Neural progenitor cell (in vitro differentiated cells): ENCODE measurements around the gene TNFSF8. TPM values are rescaled to one million over a fixed set of nuclear protein-coding genes. Genes with fewer than 3 reads are reported as not detected.
A peak's percentile ranks its signal among the peaks of the same experiment; 100 is the strongest.

ENCODE experiments used
- DNase-seq: peaks from one replicate; pipeline ENCODE4 v3.0.0-alpha.2; 2016; ENCODE audit warnings: low spot score
- H2AFZ ChIP-seq: fragments of 200-600 bp; sonication (generic); replicated peaks from 2 replicates; pipeline ENCODE4 v1.6.1; 2016; ENCODE audit warnings: antibody characterized with exemption
- H3F3A ChIP-seq: fragments of 200-600 bp; sonication (generic); 2 replicates; pipeline ENCODE4 v1.6.1; 2016; ENCODE audit warnings: antibody characterized with exemption, low read depth
- H3K27ac ChIP-seq: fragments of 200-600 bp; sonication (generic); 2 replicates; pipeline ENCODE4 v1.5.1; 2016; ENCODE audit warnings: mild to moderate bottlenecking
- H3K27me3 ChIP-seq: fragments of 200-600 bp; sonication (generic); 2 replicates; pipeline ENCODE4 v1.6.1; 2016; ENCODE audit warnings: mild to moderate bottlenecking, moderate library complexity
- H3K36me3 ChIP-seq: fragments of 200-600 bp; sonication (generic); 2 replicates; pipeline ENCODE4 v1.5.1; 2016
- H3K4me1 ChIP-seq: fragments of 200-600 bp; sonication (generic); 2 replicates; pipeline ENCODE4 v1.6.1; 2016; ENCODE audit warnings: mixed run types
- H3K4me2 ChIP-seq: fragments of 200-600 bp; sonication (generic); 2 replicates; pipeline ENCODE4 v1.6.1; 2016
- H3K4me3 ChIP-seq: fragments of 200-600 bp; sonication (generic); 2 replicates; pipeline ENCODE4 v1.5.1; 2016
- H3K79me2 ChIP-seq: fragments of 200-600 bp; sonication (generic); 2 replicates; pipeline ENCODE4 v1.6.1; 2016; ENCODE audit warnings: low read depth
- H3K9ac ChIP-seq: fragments of 200-600 bp; sonication (generic); 2 replicates; pipeline ENCODE4 v1.6.1; 2016
- H3K9me3 ChIP-seq: fragments of 200-600 bp; sonication (generic); 2 replicates; pipeline ENCODE4 v1.5.1; 2016; ENCODE audit warnings: low read depth
- H4K20me1 ChIP-seq: fragments of 200-600 bp; sonication (generic); 2 replicates; pipeline ENCODE4 v1.6.1; 2016; ENCODE audit warnings: low read depth
- H3K27ac Mint-ChIP-seq: 3 replicates; pipeline ENCODE4 v1.8.0; 2021; ENCODE audit warnings: mixed read lengths
- H3K27me3 Mint-ChIP-seq: 2 replicates; pipeline ENCODE4 v1.8.0; 2022; ENCODE audit warnings: low read depth, mild to moderate bottlenecking, inconsistent platforms, moderate library complexity, mixed read lengths; ENCODE audit not compliant: insufficient read depth
- H3K36me3 Mint-ChIP-seq: 3 replicates; pipeline ENCODE4 v1.8.0; 2021; ENCODE audit warnings: mixed read lengths
- H3K4me1 Mint-ChIP-seq: 3 replicates; pipeline ENCODE4 v1.8.0; 2021; ENCODE audit warnings: mixed read lengths
- H3K4me3 Mint-ChIP-seq: 3 replicates; pipeline ENCODE4 v1.8.0; 2021; ENCODE audit warnings: mild to moderate bottlenecking, moderate library complexity, mixed read lengths
- H3K9me3 Mint-ChIP-seq: 3 replicates; pipeline ENCODE4 v1.8.0; 2020; ENCODE audit warnings: mixed read lengths
- EZH2 ChIP-seq: fragments of 200-600 bp; sonication (generic); IDR thresholded peaks from 2 replicates; pipeline ENCODE4 v1.6.1; 2017; ENCODE audit warnings: antibody characterized with exemption, mild to moderate bottlenecking, moderate library complexity
- EZH2phosphoT487 ChIP-seq: fragments of 200-600 bp; sonication (generic); IDR thresholded peaks from 2 replicates; pipeline ENCODE4 v1.6.1; 2017; ENCODE audit warnings: antibody characterized with exemption
- total RNA-seq: library from RNA; depleted of rRNA; stranded (reverse); fragments of >200 nt; gene quantifications from 2 replicates; pipeline ENCODE4 v1.2.3, GENCODE V29; 2015; ENCODE audit warnings: low replicate concordance
- TF ChIP-seq, protein P1 (sequence below): fragments of 200-600 bp; sonication (generic); IDR thresholded peaks from 2 replicates; pipeline ENCODE4 v1.5.1; 2017; ENCODE audit warnings: antibody characterized with exemption, mild to moderate bottlenecking

TNFSF8 gene
- total RNA-seq, 1 donor from 2014 or later = not detected

GRCh38 chr9:114855488-114855887 lies 74.9 kb downstream of the TNFSF8 start:
- Histone ChIP-seq H2AFZ (no peak overlapping the region), H3K4me2 (no peak overlapping the region), H3K27me3 (no peaks in the 10 kb centered on the region), H3F3A (no peaks in the 10 kb centered on the region), H3K4me1 (no peaks in the 10 kb centered on the region), H3K36me3 (no peaks in the 10 kb centered on the region), H3K9me3 (no peaks in the 10 kb centered on the region), H3K27ac (no peak overlapping the region), H3K4me3 (no peak overlapping the region), H3K79me2 (no peaks in the 10 kb centered on the region), H3K9ac (no peak overlapping the region), H4K20me1 (no peaks in the 10 kb centered on the region)
- Mint-ChIP-seq H3K27me3 (no peaks in the 10 kb centered on the region), H3K4me3 (no peak overlapping the region), H3K9me3 (no peaks in the 10 kb centered on the region), H3K36me3 (no peaks in the 10 kb centered on the region), H3K4me1 (peaks cover 6% of the 10 kb centered on the region), H3K27ac (no peak overlapping the region)
- TF ChIP-seq, protein P1, sequence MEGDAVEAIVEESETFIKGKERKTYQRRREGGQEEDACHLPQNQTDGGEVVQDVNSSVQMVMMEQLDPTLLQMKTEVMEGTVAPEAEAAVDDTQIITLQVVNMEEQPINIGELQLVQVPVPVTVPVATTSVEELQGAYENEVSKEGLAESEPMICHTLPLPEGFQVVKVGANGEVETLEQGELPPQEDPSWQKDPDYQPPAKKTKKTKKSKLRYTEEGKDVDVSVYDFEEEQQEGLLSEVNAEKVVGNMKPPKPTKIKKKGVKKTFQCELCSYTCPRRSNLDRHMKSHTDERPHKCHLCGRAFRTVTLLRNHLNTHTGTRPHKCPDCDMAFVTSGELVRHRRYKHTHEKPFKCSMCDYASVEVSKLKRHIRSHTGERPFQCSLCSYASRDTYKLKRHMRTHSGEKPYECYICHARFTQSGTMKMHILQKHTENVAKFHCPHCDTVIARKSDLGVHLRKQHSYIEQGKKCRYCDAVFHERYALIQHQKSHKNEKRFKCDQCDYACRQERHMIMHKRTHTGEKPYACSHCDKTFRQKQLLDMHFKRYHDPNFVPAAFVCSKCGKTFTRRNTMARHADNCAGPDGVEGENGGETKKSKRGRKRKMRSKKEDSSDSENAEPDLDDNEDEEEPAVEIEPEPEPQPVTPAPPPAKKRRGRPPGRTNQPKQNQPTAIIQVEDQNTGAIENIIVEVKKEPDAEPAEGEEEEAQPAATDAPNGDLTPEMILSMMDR = no peak
- no peak for TF ChIP-seq EZH2phosphoT487
- no peak for TF ChIP-seq EZH2
- no peak for DNase-seq

DNA sequence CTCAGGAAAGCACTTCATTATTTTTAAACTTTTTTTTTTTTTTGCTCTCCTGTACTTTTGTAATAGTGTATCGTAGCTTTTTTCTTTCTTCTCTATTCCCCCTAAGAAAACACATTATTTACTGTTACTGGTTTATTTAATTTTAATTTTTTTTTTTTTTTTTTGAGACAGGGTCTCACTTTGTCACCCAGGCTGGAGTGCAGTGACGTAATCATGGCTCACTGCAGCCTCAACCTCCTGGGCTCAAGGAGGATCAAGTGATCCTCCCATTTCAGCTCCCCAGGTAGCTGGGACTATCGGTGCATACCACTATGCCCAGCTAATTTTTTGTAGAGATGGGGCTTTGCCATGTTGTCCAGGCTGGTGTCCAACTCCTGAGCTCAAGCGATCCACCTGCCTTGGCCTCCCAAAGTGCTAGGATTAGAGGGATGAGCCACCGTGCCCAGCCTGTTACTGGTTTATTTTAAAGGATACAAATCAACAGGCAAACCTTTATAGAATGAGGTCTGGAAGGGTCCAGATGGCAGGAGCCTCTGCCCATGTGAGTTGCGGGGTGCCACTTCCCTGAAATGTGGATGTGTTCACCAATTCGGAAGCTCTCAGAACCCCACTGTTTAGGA lies 75.5 kb downstream of the TNFSF8 start:
- Histone ChIP-seq H3K79me2 (no peaks in the 10 kb centered on the region), H3K4me2 (no peak overlapping the region), H3K36me3 (no peaks in the 10 kb centered on the region), H4K20me1 (no peaks in the 10 kb centered on the region), H2AFZ (no peak overlapping the region), H3K4me3 (no peak overlapping the region), H3K27me3 (no peaks in the 10 kb centered on the region), H3F3A (no peaks in the 10 kb centered on the region), H3K9me3 (no peaks in the 10 kb centered on the region), H3K27ac (no peak overlapping the region), H3K4me1 (no peaks in the 10 kb centered on the region), H3K9ac (no peak overlapping the region)
- Mint-ChIP-seq H3K4me1 (peaks cover 6% of the 10 kb centered on the region), H3K9me3 (no peaks in the 10 kb centered on the region), H3K27me3 (no peaks in the 10 kb centered on the region), H3K36me3 (no peaks in the 10 kb centered on the region), H3K4me3 (no peak overlapping the region), H3K27ac (no peak overlapping the region)
- no peak for DNase-seq
- TF ChIP-seq EZH2 (no peak), EZH2phosphoT487 (no peak)
- TF ChIP-seq, protein P1 = no peak

GRCh38 chr9:114853071-114853855 lies 77.1 kb downstream of the TNFSF8 start:
- no peaks in the 10 kb centered on the region for H3K9me3 Mint-ChIP-seq
- no peaks in the 10 kb centered on the region for H3K36me3 ChIP-seq
- H3K9ac ChIP-seq = no peak overlapping the region
- TF ChIP-seq, protein P1 = no peak
- H4K20me1 ChIP-seq = no peaks in the 10 kb centered on the region
- no peak overlapping the region for H3K4me3 ChIP-seq
- no peak for DNase-seq
- H3K4me3 Mint-ChIP-seq = no peak overlapping the region
- H3K36me3 Mint-ChIP-seq = no peaks in the 10 kb centered on the region
- no peaks in the 10 kb centered on the region for H3K79me2 ChIP-seq
- H2AFZ ChIP-seq = peak overlapping the region; percentile 3
- no peaks in the 10 kb centered on the region for H3K9me3 ChIP-seq
- no peaks in the 10 kb centered on the region for H3F3A ChIP-seq
- H3K27me3 Mint-ChIP-seq = peaks cover 3% of the 10 kb centered on the region
- no peaks in the 10 kb centered on the region for H3K27me3 ChIP-seq
- H3K4me1 ChIP-seq = no peaks in the 10 kb centered on the region
- no peak overlapping the region for H3K27ac Mint-ChIP-seq
- H3K4me1 Mint-ChIP-seq = peaks cover 6% of the 10 kb centered on the region
- no peak overlapping the region for H3K27ac ChIP-seq
- H3K4me2 ChIP-seq = no peak overlapping the region
